B cell (primary cell): ENCODE measurements around the gene PCDHGA5. TPM values are rescaled to one million over a fixed set of nuclear protein-coding genes. Genes with fewer than 3 reads are reported as not detected.
"Not testable (repeated sequence)": the region's sequence is repeated elsewhere in the genome, so short reads cannot be mapped to it uniquely, and the experiment has no call there.

ENCODE experiments used
- ATAC-seq: fragments of 200-7000 bp; cut with Tn5 transposase; one replicate; pipeline ENCODE4 v1.10.0; 2021; ENCODE audit warnings: low read depth, mild to moderate bottlenecking, moderate number of reproducible peaks, moderate library complexity
- CTCF ChIA-PET: fragments of 350-600 bp; sonication (Branson Sonifier 250); formaldehyde crosslinking; loops from one replicate; lab custom pipeline; 2021; ENCODE audit warnings: antibody characterized with exemption, inconsistent platforms; lab: Charles Lee
- POLR2A ChIA-PET: fragments of 350-600 bp; sonication (Branson Sonifier 250); formaldehyde crosslinking; loops from one replicate; lab custom pipeline; 2021; ENCODE audit warnings: antibody characterized with exemption; lab: Charles Lee
- DNase-seq: peaks from one replicate; pipeline ENCODE4 v3.0.0; 2013
- H2AFZ ChIP-seq: 2 replicates; pipeline ENCODE4 v1.6.1; 2012; ENCODE audit warnings: mild to moderate bottlenecking, low read depth, low read length; ENCODE audit not compliant: insufficient read depth, poor library complexity, severe bottlenecking
- H3K27ac ChIP-seq, 2 donors: 1 replicate in 1 of 2; 2 replicates in 1 of 2; pipeline ENCODE4 v1.5.1; 2012 to 2013; ENCODE audit warnings: low read length in 2 of 2, mild to moderate bottlenecking in 2 of 2, moderate library complexity in 1 of 2
- H3K27me3 ChIP-seq, 4 experiments: fragments of 200-600 bp in 1 of 4; sonication (generic) in 1 of 4; replicated peaks in 1 of 4; 1 replicate in 2 of 4; 2 replicates in 2 of 4; pipeline versions ENCODE4 v1.6.1 to v1.7.0; 2013 to 2016; ENCODE audit warnings: low read length in 3 of 4, mild to moderate bottlenecking in 2 of 4, mixed read lengths in 1 of 4, moderate library complexity in 1 of 4; ENCODE audit not compliant: insufficient read depth in 4 of 4, control insufficient read depth in 3 of 4; ENCODE audit errors: control extremely low read depth in 1 of 4
- H3K36me3 ChIP-seq, 2 experiments: replicated peaks in 1 of 2; 1 replicate in 1 of 2; 2 replicates in 1 of 2; pipeline versions ENCODE4 v1.6.1 to v1.7.1; 2013; ENCODE audit warnings: low read length in 1 of 2; ENCODE audit not compliant: insufficient read depth in 2 of 2, control insufficient read depth in 1 of 2; ENCODE audit errors: control extremely low read depth in 1 of 2, extremely low read depth in 1 of 2
- H3K4me1 ChIP-seq, 2 donors: fragments of 200-600 bp in 1 of 2; sonication (generic) in 1 of 2; 1 replicate in 1 of 2; 2 replicates in 1 of 2; pipeline versions ENCODE4 v1.5.1 to v1.6.1; 2013 to 2017; ENCODE audit warnings: low read length in 2 of 2; ENCODE audit not compliant: control insufficient read depth in 2 of 2, insufficient read depth in 2 of 2
- H3K4me2 ChIP-seq: replicated peaks from 2 replicates; pipeline ENCODE3; 2012; ENCODE audit warnings: mild to moderate bottlenecking, low read depth, low read length; ENCODE audit not compliant: poor library complexity, severe bottlenecking
- H3K4me3 ChIP-seq, 5 experiments: fragments of 200-600 bp in 1 of 5; sonication (generic) in 1 of 5; 1 replicate in 3 of 5; 2 replicates in 2 of 5; pipeline versions ENCODE4 v1.5.1 to v1.7.0; 2011 to 2016; ENCODE audit warnings: low read length in 4 of 5, mild to moderate bottlenecking in 4 of 5, low read depth in 2 of 5, control low read depth in 1 of 5, moderate library complexity in 1 of 5; ENCODE audit not compliant: insufficient read depth in 1 of 5; ENCODE audit errors: control extremely low read depth in 1 of 5, extremely low read depth in 1 of 5
- H3K79me2 ChIP-seq: fragments of 200-600 bp; sonication (generic); one replicate; pipeline ENCODE4 v1.6.0; 2016; ENCODE audit warnings: low read length; ENCODE audit not compliant: control insufficient read depth, insufficient read depth
- H3K9ac ChIP-seq: fragments of 200-600 bp; sonication (generic); 2 replicates; pipeline ENCODE4 v1.6.1; 2017; ENCODE audit warnings: mild to moderate bottlenecking, low read length, moderate library complexity
- H3K9me3 ChIP-seq, 3 donors: one replicate each; pipeline versions ENCODE4 v1.6.1 to v1.7.1; 2013; ENCODE audit warnings: low read length in 2 of 3; ENCODE audit not compliant: control insufficient read depth in 2 of 3, insufficient read depth in 1 of 3; ENCODE audit errors: control extremely low read depth in 1 of 3
- H4K20me1 ChIP-seq: 2 replicates; pipeline ENCODE4 v1.6.0; 2012; ENCODE audit warnings: mild to moderate bottlenecking, low read length; ENCODE audit not compliant: insufficient read depth, control insufficient read depth, poor library complexity, severe bottlenecking
- H3K27ac Mint-ChIP-seq: one replicate; pipeline ENCODE4 v1.8.0; 2021; ENCODE audit warnings: mixed read lengths
- H3K27me3 Mint-ChIP-seq: one replicate; pipeline ENCODE4 v1.8.0; 2021; ENCODE audit warnings: mixed read lengths
- H3K4me1 Mint-ChIP-seq: one replicate; pipeline ENCODE4 v1.8.0; 2021; ENCODE audit warnings: mixed read lengths
- H3K4me3 Mint-ChIP-seq: one replicate; pipeline ENCODE4 v1.8.0; 2021; ENCODE audit warnings: mixed read lengths
- H3K9me3 Mint-ChIP-seq: one replicate; pipeline ENCODE4 v1.8.0; 2022; ENCODE audit warnings: mixed read lengths; ENCODE audit not compliant: insufficient read depth
- EZH2 ChIP-seq: IDR thresholded peaks from 2 replicates; pipeline ENCODE4 v1.6.1; 2012; ENCODE audit warnings: borderline replicate concordance, low read depth, mild to moderate bottlenecking, moderate library complexity, low read length; ENCODE audit not compliant: insufficient read depth, poor library complexity, severe bottlenecking
- WGBS: methylation state at CpG from one replicate; pipeline ENCODE4 v1.1.5; 2013; ENCODE audit warnings: missing lambda C conversion rate; ENCODE audit not compliant: insufficient coverage; 5-methylcytosine and 5-hydroxymethylcytosine counted together
- intact Hi-C: fragments of 100-400 bp; cut with micrococcal nuclease; formaldehyde crosslinking; loops from one replicate; pipeline ENCODE4 v1.10.0; 2022
- polyA plus RNA-seq: library from polyadenylated mRNA; depleted of rRNA; stranded (reverse); fragments of >200 nt; gene quantifications from 2 replicates; pipeline ENCODE4 v1.2.3, GENCODE V29; 2012
- total RNA-seq, 2 donors: library from RNA; stranded (reverse); fragments of 120-200 nt in 1 of 2; gene quantifications; 1 replicate in 1 of 2; 2 replicates in 1 of 2; pipeline versions ENCODE4 v1.2.3 to v1.2.4, GENCODE V29; 2013 to 2022
- TF ChIP-seq, protein P1 (sequence below): fragments of 200-600 bp; IDR thresholded peaks from one replicate; pipeline ENCODE4 v1.8.0; 2022; ENCODE audit warnings: antibody characterized with exemption, mild to moderate bottlenecking

Gene PCDHGA5
- total and polyA plus RNA-seq, 2 donors (not counting 1 experiment from before 2014, with no cell fraction given): 0.21 to 1.7 TPM

DNA sequence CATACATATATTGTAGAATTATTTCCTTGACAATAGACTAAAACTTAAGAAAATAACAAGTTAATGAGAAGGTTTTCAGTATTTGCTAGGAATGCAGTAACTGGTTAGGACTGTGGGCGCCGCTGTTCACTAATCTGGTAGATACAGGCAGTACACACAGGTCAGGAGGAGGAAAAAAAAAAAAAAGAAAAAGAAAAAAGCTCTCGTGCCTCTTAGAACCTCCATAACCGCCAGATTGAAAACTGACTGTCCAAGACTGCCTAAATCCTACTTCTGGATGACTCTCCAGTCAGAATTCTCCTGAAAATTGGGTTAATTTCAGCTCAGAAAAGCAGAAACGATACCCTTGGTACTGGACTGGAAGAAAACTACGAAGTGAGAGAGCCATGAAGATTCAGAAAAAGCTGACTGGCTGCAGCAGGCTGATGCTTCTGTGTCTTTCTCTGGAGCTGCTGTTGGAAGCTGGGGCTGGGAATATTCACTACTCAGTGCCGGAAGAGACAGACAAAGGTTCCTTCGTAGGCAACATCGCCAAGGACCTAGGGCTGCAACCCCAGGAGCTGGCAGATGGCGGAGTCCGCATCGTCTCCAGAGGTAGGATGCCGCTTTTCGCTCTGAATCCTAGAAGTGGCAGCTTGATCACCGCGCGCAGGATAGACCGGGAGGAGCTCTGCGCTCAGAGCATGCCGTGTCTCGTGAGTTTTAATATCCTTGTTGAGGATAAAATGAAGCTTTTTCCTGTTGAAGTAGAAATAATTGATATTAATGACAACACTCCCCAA is 33.5 kb upstream of the PCDHGA5 start, which contains the start of gene PCDHGA1:
Gene PCDHGA1 (plus strand): TSS at position 216 of the 782 bp plus-strand sequence.
- H4K20me1 ChIP-seq: no peaks in the 10 kb centered on the region
- DNase-seq (peak; percentile 27), ATAC-seq (peak; percentile 41)
- peak within 1 kb of the TSS; percentile 36 for H2AFZ ChIP-seq
- H3K79me2 ChIP-seq: no peaks in the 10 kb centered on the region
- peaks cover 72% of the 10 kb centered on the region for H3K27me3 Mint-ChIP-seq
- H3K4me1 ChIP-seq: peaks cover 3 to 8% of the 10 kb centered on the region in 2 donors
- H3K27me3 ChIP-seq: peaks cover 0 to 55% (median 35%) of the 10 kb centered on the region in 4 experiments
- no peak within 1 kb of the TSS for H3K27ac Mint-ChIP-seq
- H3K9ac ChIP-seq: no peak within 1 kb of the TSS
- H3K9me3 Mint-ChIP-seq: peaks cover 4% of the 10 kb centered on the region
- ChIA-PET CTCF (interaction anchor here (0.9 to 6.9 kb wide), 6 partner anchors 10 to 277 kb away, joined by 3 to 30 read pairs (median 4); partner anchors contain the start of genes PCDHGA3, PCDHGB1 and TAF7), POLR2A (no interaction called here)
- H3K27ac ChIP-seq: no peak within 1 kb of the TSS
- peak within 1 kb of the TSS; percentile 37 for H3K4me3 Mint-ChIP-seq
- H3K9me3 ChIP-seq: peaks cover 10 to 58% (median 38%) of the 10 kb centered on the region in 3 donors
- TF ChIP-seq, protein P1, sequence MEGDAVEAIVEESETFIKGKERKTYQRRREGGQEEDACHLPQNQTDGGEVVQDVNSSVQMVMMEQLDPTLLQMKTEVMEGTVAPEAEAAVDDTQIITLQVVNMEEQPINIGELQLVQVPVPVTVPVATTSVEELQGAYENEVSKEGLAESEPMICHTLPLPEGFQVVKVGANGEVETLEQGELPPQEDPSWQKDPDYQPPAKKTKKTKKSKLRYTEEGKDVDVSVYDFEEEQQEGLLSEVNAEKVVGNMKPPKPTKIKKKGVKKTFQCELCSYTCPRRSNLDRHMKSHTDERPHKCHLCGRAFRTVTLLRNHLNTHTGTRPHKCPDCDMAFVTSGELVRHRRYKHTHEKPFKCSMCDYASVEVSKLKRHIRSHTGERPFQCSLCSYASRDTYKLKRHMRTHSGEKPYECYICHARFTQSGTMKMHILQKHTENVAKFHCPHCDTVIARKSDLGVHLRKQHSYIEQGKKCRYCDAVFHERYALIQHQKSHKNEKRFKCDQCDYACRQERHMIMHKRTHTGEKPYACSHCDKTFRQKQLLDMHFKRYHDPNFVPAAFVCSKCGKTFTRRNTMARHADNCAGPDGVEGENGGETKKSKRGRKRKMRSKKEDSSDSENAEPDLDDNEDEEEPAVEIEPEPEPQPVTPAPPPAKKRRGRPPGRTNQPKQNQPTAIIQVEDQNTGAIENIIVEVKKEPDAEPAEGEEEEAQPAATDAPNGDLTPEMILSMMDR: peak; percentile 36
- TF ChIP-seq EZH2: no peak
- H3K4me3 ChIP-seq: peak within 1 kb of the TSS in 2 of 5 experiments; percentile 15 to 30
- H3K4me1 Mint-ChIP-seq: peaks cover 7% of the 10 kb centered on the region
- H3K36me3 ChIP-seq: no peaks in the 10 kb centered on the region
- WGBS: 37% methylated on average over 12 of the region's 21 CpGs
- intact Hi-C loops: no loop called here
- H3K4me2 ChIP-seq: peak within 1 kb of the TSS; percentile 39

DNA sequence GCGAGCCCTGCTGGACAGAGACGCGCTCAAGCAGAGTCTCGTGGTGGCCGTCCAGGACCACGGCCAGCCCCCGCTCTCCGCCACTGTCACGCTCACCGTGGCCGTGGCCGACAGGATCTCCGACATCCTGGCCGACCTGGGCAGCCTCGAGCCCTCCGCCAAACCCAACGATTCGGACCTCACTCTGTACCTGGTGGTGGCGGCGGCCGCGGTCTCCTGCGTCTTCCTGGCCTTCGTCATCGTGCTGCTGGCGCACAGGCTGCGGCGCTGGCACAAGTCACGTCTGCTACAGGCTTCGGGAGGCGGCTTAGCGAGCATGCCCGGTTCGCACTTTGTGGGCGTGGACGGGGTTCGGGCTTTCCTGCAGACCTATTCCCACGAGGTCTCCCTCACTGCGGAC is 31.4 kb upstream of the PCDHGA5 start:
- 48% methylated on average over 32 of the region's 39 CpGs for WGBS
- H3K27ac Mint-ChIP-seq, H3K4me1 Mint-ChIP-seq, H3K4me3 ChIP-seq, ATAC-seq, H3K4me2 ChIP-seq, POLR2A ChIA-PET, H3K4me3 Mint-ChIP-seq, H3K36me3 ChIP-seq, H3K9me3 Mint-ChIP-seq, H3K4me1 ChIP-seq, DNase-seq, H3K79me2 ChIP-seq, intact Hi-C loops, H4K20me1 ChIP-seq, H2AFZ ChIP-seq, H3K27ac ChIP-seq, H3K9ac ChIP-seq, CTCF ChIA-PET: not testable (repeated sequence)
- H3K9me3 ChIP-seq: peaks cover 12 to 42% (median 38%) of the 10 kb centered on the region in 3 donors
- H3K27me3 ChIP-seq: peaks cover 0 to 52% (median 45%) of the 10 kb centered on the region in 4 experiments
- H3K27me3 Mint-ChIP-seq: peaks cover 75% of the 10 kb centered on the region
